GM23338 (cell line): ENCODE data around the gene OR4S2. TPM values are rescaled to one million over a fixed set of nuclear protein-coding genes. Genes with fewer than 3 reads are reported as not detected.

Source experiments
- ATAC-seq: fragments of 200-7000 bp; cut with Tn5 transposase; 3 replicates; pipeline ENCODE4 v1.9.1; 2020
- DNase-seq: peaks from one replicate; pipeline ENCODE4 v3.0.0-alpha.2; 2015; ENCODE audit warnings: low spot score
- H2AFZ ChIP-seq: fragments of 200-600 bp; sonication (generic); 2 replicates; pipeline ENCODE4 v1.8.0; 2016; ENCODE audit warnings: antibody characterized with exemption, mild to moderate bottlenecking, moderate library complexity
- H3F3A ChIP-seq: fragments of 200-600 bp; sonication (generic); replicated peaks from 2 replicates; pipeline ENCODE4 v1.8.0; 2017; ENCODE audit warnings: antibody characterized with exemption, mixed run types, low read depth
- H3K27ac ChIP-seq: fragments of 200-600 bp; sonication (generic); 2 replicates; pipeline ENCODE4 v1.6.1; 2016; ENCODE audit warnings: low read depth
- H3K27me3 ChIP-seq: fragments of 200-600 bp; sonication (generic); 2 replicates; pipeline ENCODE4 v1.8.0; 2016; ENCODE audit warnings: mild to moderate bottlenecking, mixed run types, moderate library complexity; ENCODE audit not compliant: insufficient read depth
- H3K36me3 ChIP-seq: fragments of 200-600 bp; sonication (generic); 2 replicates; pipeline ENCODE4 v1.8.0; 2016; ENCODE audit warnings: mild to moderate bottlenecking; ENCODE audit not compliant: insufficient read depth
- H3K4me1 ChIP-seq: fragments of 200-600 bp; sonication (generic); 2 replicates; pipeline ENCODE4 v1.8.0; 2016; ENCODE audit warnings: mild to moderate bottlenecking, moderate library complexity; ENCODE audit not compliant: insufficient read depth
- H3K4me2 ChIP-seq: fragments of 200-600 bp; sonication (generic); 2 replicates; pipeline ENCODE4 v1.7.1; 2017; ENCODE audit warnings: mixed run types
- H3K4me3 ChIP-seq: fragments of 200-600 bp; sonication (generic); 2 replicates; pipeline ENCODE4 v1.6.1; 2016; ENCODE audit warnings: mixed run types
- H3K79me2 ChIP-seq: fragments of 200-600 bp; sonication (generic); replicated peaks from 2 replicates; pipeline ENCODE4 v1.8.0; 2017; ENCODE audit warnings: mild to moderate bottlenecking; ENCODE audit not compliant: insufficient read depth
- H3K9me2 ChIP-seq: fragments of 200-600 bp; sonication (generic); 2 replicates; pipeline ENCODE4 v1.8.0; 2017; ENCODE audit not compliant: insufficient read depth
- H4K20me1 ChIP-seq: fragments of 200-600 bp; sonication (generic); replicated peaks from 2 replicates; pipeline ENCODE4 v1.8.0; 2017; ENCODE audit warnings: mild to moderate bottlenecking; ENCODE audit not compliant: insufficient read depth
- H3K27ac Mint-ChIP-seq: 2 replicates; pipeline ENCODE4 v1.8.0; 2020; ENCODE audit warnings: inconsistent platforms, mild to moderate bottlenecking, moderate library complexity, mixed read lengths
- H3K27me3 Mint-ChIP-seq: 3 replicates; pipeline ENCODE4 v1.8.0; 2022; ENCODE audit warnings: low read depth, mild to moderate bottlenecking, moderate library complexity, mixed read lengths, inconsistent platforms; ENCODE audit not compliant: insufficient read depth, poor library complexity
- H3K36me3 Mint-ChIP-seq: 3 replicates; pipeline ENCODE4 v1.8.0; 2021; ENCODE audit warnings: low read depth, mild to moderate bottlenecking, inconsistent platforms, moderate library complexity, mixed read lengths
- H3K4me1 Mint-ChIP-seq: 3 replicates; pipeline ENCODE4 v1.8.0; 2020; ENCODE audit warnings: mild to moderate bottlenecking, inconsistent platforms, mixed read lengths
- H3K4me3 Mint-ChIP-seq: 3 replicates; pipeline ENCODE4 v1.8.0; 2021; ENCODE audit warnings: moderate library complexity, mild to moderate bottlenecking, inconsistent platforms, mixed read lengths
- H3K9me3 Mint-ChIP-seq: 3 replicates; pipeline ENCODE4 v1.8.0; 2020; ENCODE audit warnings: moderate library complexity, mild to moderate bottlenecking, inconsistent platforms, mixed read lengths
- EZH2 ChIP-seq: fragments of 200-600 bp; sonication (generic); IDR thresholded peaks from one replicate; pipeline ENCODE4 v1.8.0; 2017; ENCODE audit warnings: antibody characterized with exemption, mild to moderate bottlenecking, low read depth; ENCODE audit not compliant: unreplicated experiment
- EZH2phosphoT487 ChIP-seq: fragments of 200-600 bp; sonication (generic); IDR thresholded peaks from one replicate; pipeline ENCODE4 v1.8.1; 2018; ENCODE audit warnings: antibody characterized with exemption; ENCODE audit not compliant: unreplicated experiment
- REST ChIP-seq: IDR thresholded peaks from one replicate; pipeline ENCODE4 v1.6.1; 2018; ENCODE audit warnings: antibody characterized with exemption; ENCODE audit not compliant: unreplicated experiment
- STAT1 ChIP-seq: IDR thresholded peaks from one replicate; pipeline ENCODE4 v1.6.1; 2016; ENCODE audit warnings: antibody characterized with exemption; ENCODE audit not compliant: unreplicated experiment
- ZNF331 ChIP-seq: fragments of 250-450 bp; sonication (Bioruptor Pico); IDR thresholded peaks from 2 replicates; pipeline ENCODE4 v1.5.0; 2020; ENCODE audit warnings: low read depth, mild to moderate bottlenecking, moderate library complexity
- ZNF462 ChIP-seq: fragments of 250-450 bp; sonication (Bioruptor Pico); IDR thresholded peaks from 2 replicates; pipeline ENCODE4 v1.5.0; 2020; ENCODE audit warnings: mild to moderate bottlenecking, moderate library complexity
- polyA plus RNA-seq: library from polyadenylated mRNA; unstranded; fragments of >200 nt; fragmentation: Nextera tagmentation; extraction: Ambion mirVana; gene quantifications from 2 replicates; pipeline ENCODE4 v1.2.1, GENCODE V29; 2016
- total RNA-seq: library from RNA; depleted of rRNA; stranded (reverse); fragments of >200 nt; shearing (Covaris generic); gene quantifications from 2 replicates; pipeline ENCODE4 v1.2.3, GENCODE V29; 2014

Gene OR4S2
- total and polyA plus RNA-seq, 2 experiments from 2014 or later, result not detected

GRCh38 chr11:55673860-55674259 lies 25.7 kb downstream of the OR4S2 start (continued):
- TF ChIP-seq ZNF462 (CRISPR knock-in tag) (no peak), EZH2 (no peak), STAT1 (no peak)

- Histone ChIP-seq H3K27ac (no peak overlapping the region), H3K36me3 (peaks cover 9% of the 10 kb centered on the region; the same call in 1 of the 2 replicates), H3K4me1 (no peaks in the 10 kb centered on the region), H3K4me2 (no peak overlapping the region), H3F3A (no peaks in the 10 kb centered on the region), H3K4me3 (no peak overlapping the region), H3K9me2 (no peaks in the 10 kb centered on the region), H2AFZ (no peak overlapping the region), H4K20me1 (no peaks in the 10 kb centered on the region), H3K27me3 (no peaks in the 10 kb centered on the region), H3K79me2 (no peaks in the 10 kb centered on the region)
- no peak overlapping the region for H3K4me3 Mint-ChIP-seq
- H3K4me1 Mint-ChIP-seq, result no peaks in the 10 kb centered on the region
- H3K27me3 Mint-ChIP-seq, result no peaks in the 10 kb centered on the region
- DNase-seq (no peak), ATAC-seq (no peak)
- no peak overlapping the region for H3K27ac Mint-ChIP-seq
- peaks cover 21% of the 10 kb centered on the region for H3K36me3 Mint-ChIP-seq
- peaks cover 74% of the 10 kb centered on the region for H3K9me3 Mint-ChIP-seq
- no peak for TF ChIP-seq ZNF462 (CRISPR knock-in tag)
- TF ChIP-seq STAT1, result no peak
- TF ChIP-seq REST, result no peak
- no peak for TF ChIP-seq ZNF331 (CRISPR knock-in tag)
- no peak for TF ChIP-seq EZH2phosphoT487
These were observed 49.7 kb downstream of the OR4S2 start for GRCh38 chr11:55697817-55698216.
